KMS-11 (cell line): ENCODE measurements around the gene CDK13.

Source experiments
- H2AFZ ChIP-seq: fragments of 200-600 bp; sonication (generic); 2 replicates; pipeline ENCODE4 v1.6.1; 2016; ENCODE audit warnings: antibody characterized with exemption, mixed run types, low read depth
- H3K27ac ChIP-seq: fragments of 200-600 bp; sonication (generic); 2 replicates; pipeline ENCODE4 v1.6.1; 2016; ENCODE audit warnings: mild to moderate bottlenecking, mixed run types
- H3K27me3 ChIP-seq: fragments of 200-600 bp; sonication (generic); 2 replicates; pipeline ENCODE4 v1.6.1; 2017; ENCODE audit warnings: mild to moderate bottlenecking, low read depth, mixed run types, moderate library complexity; ENCODE audit not compliant: insufficient read depth
- H3K36me3 ChIP-seq: fragments of 200-600 bp; sonication (generic); 2 replicates; pipeline ENCODE4 v1.6.1; 2017; ENCODE audit warnings: mild to moderate bottlenecking, mixed run types; ENCODE audit not compliant: insufficient read depth
- H3K4me1 ChIP-seq: fragments of 200-600 bp; sonication (generic); 2 replicates; pipeline ENCODE4 v1.6.1; 2016; ENCODE audit warnings: mild to moderate bottlenecking, low read depth, mixed run types; ENCODE audit not compliant: poor library complexity, severe bottlenecking
- H3K4me2 ChIP-seq: fragments of 200-600 bp; sonication (generic); 2 replicates; pipeline ENCODE4 v1.7.0; 2016; ENCODE audit warnings: mild to moderate bottlenecking, mixed run types
- H3K4me3 ChIP-seq: fragments of 200-600 bp; sonication (generic); IDR thresholded peaks from 2 replicates; pipeline ENCODE4 v1.6.1; 2017; ENCODE audit warnings: low read depth, low read length, mixed read lengths; ENCODE audit not compliant: insufficient read depth
- H3K79me2 ChIP-seq: fragments of 200-600 bp; sonication (generic); 2 replicates; pipeline ENCODE4 v1.6.1; 2016; ENCODE audit warnings: low read depth, mixed run types; ENCODE audit not compliant: insufficient read depth
- H3K9ac ChIP-seq: fragments of 200-600 bp; sonication (generic); 2 replicates; pipeline ENCODE4 v1.6.1; 2016; ENCODE audit warnings: mild to moderate bottlenecking, mixed run types
- H4K20me1 ChIP-seq: fragments of 200-600 bp; sonication (generic); 2 replicates; pipeline ENCODE4 v1.6.1; 2016; ENCODE audit warnings: mild to moderate bottlenecking, mixed run types; ENCODE audit not compliant: insufficient read depth
- CTCF ChIP-seq: fragments of 200-600 bp; sonication (generic); conservative IDR thresholded peaks from 2 replicates; pipeline ENCODE4 v1.6.1; 2017; ENCODE audit warnings: low read depth, mild to moderate bottlenecking, antibody characterized with exemption, low read length, moderate library complexity, mixed read lengths

CDK13 gene

DNA sequence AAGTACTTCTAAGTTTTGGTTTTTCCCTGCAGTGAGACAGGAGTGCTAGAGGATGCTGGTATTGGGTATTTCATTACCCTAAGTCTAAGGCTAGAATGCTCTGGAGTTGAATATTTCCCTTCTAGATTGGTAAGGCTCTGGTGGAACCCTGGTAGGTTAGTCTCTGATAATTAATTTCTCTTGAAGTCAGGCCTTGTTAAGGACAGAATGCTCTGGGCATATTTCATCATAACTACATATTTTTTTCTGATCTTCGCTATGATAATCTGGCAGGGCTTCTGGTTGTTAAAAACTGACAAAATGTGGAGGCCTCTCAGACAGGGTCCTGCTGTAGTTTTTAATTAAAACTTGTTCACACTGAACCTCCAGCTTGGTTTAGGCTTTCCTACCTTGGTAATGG is 83.8 kb downstream of the CDK13 start:
- H3K4me2 ChIP-seq = no peak overlapping the region
- no peaks in the 10 kb centered on the region; the same call in 1 of the 2 replicates for H3K79me2 ChIP-seq
- H2AFZ ChIP-seq = no peak overlapping the region
- no peak overlapping the region for H3K4me3 ChIP-seq
- H3K36me3 ChIP-seq = no peaks in the 10 kb centered on the region
- no peaks in the 10 kb centered on the region for H3K4me1 ChIP-seq
- no peak overlapping the region for H3K9ac ChIP-seq
- H3K27me3 ChIP-seq = no peaks in the 10 kb centered on the region
- no peaks in the 10 kb centered on the region for H4K20me1 ChIP-seq
- no peak for TF ChIP-seq CTCF
- H3K27ac ChIP-seq = no peak overlapping the region

DNA sequence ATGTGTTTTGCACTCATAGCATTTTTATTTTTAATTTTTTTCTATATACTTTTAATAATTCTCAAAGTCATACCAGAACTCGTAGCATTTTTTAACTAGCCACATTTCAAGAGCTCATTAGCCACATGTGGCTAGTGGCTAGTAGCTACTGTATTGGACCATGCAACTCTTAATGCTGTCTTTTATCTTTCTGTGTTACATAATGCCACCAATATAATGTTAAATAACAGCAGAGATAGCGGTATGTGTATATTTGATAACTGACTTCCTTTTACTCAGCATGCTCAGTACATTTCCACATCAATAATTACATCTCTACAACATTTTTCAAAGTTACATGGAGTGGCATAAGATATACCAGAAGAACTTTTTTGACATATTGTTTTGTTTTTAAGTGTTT is 91.4 kb downstream of the CDK13 start:
- no peak overlapping the region for H3K9ac ChIP-seq
- H3K4me1 ChIP-seq = no peaks in the 10 kb centered on the region
- H3K4me2 ChIP-seq = no peak overlapping the region
- no peak overlapping the region for H2AFZ ChIP-seq
- no peak overlapping the region for H3K27ac ChIP-seq
- H4K20me1 ChIP-seq = no peaks in the 10 kb centered on the region
- H3K36me3 ChIP-seq = no peaks in the 10 kb centered on the region
- no peak overlapping the region for H3K4me3 ChIP-seq
- no peaks in the 10 kb centered on the region for H3K27me3 ChIP-seq
- TF ChIP-seq CTCF = no peak
- H3K79me2 ChIP-seq = no peaks in the 10 kb centered on the region; the same call in 1 of the 2 replicates

GRCh38 chr7:40043164-40043563 is 93.1 kb downstream of the CDK13 start:
- Histone ChIP-seq H3K27me3 (no peaks in the 10 kb centered on the region), H3K27ac (no peak overlapping the region), H3K9ac (no peak overlapping the region), H3K4me3 (no peak overlapping the region), H3K4me1 (no peaks in the 10 kb centered on the region), H3K36me3 (no peaks in the 10 kb centered on the region), H3K79me2 (no peaks in the 10 kb centered on the region; the same call in 1 of the 2 replicates), H2AFZ (no peak overlapping the region), H4K20me1 (no peaks in the 10 kb centered on the region), H3K4me2 (no peak overlapping the region)
- no peak for TF ChIP-seq CTCF

DNA sequence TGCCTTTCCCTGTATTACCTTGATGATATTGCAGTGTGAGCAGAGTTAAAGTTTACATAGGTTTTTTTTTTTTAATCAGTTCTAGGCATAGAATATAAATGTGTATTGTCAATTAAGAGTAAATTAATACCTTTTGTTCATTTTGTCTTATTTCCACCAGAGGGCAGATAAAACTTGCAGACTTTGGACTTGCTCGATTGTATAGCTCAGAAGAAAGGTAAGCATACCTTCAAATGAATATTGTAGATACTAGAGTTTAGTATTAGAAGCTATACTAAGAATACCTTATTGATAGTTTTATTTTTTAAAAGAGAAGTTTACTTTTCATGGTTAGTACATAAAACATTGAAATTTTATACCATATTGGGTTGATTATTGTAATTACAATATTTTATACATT is 97.6 kb downstream of the CDK13 start:
- Histone ChIP-seq H4K20me1 (no peaks in the 10 kb centered on the region), H2AFZ (no peak overlapping the region), H3K36me3 (no peaks in the 10 kb centered on the region), H3K4me2 (no peak overlapping the region), H3K79me2 (no peaks in the 10 kb centered on the region; the same call in 1 of the 2 replicates), H3K9ac (no peak overlapping the region), H3K27ac (no peak overlapping the region), H3K27me3 (no peaks in the 10 kb centered on the region), H3K4me1 (no peaks in the 10 kb centered on the region), H3K4me3 (no peak overlapping the region)
- no peak; the same call in 1 of the 2 replicates for TF ChIP-seq CTCF
